GM19463 (cell line): Measurements from ENCODE around the gene PPM1N.

Experiments
- ATAC-seq: cut with Tn5 transposase; IDR thresholded peaks from one replicate; pipeline ENCODE4 v1.9.1; 2021; ENCODE audit warnings: mild to moderate bottlenecking, moderate library complexity; ENCODE audit not compliant: unreplicated experiment

PPM1N gene

GRCh38 chr19:45469945-45470761 is 28.1 kb upstream of the PPM1N start:
- ATAC-seq, result no peak

- no peak for ATAC-seq
Measured at GRCh38 chr19:45470762-45471081, 27.5 kb upstream of the PPM1N start.

- no peak for ATAC-seq
Measured at GRCh38 chr19:45471111-45471930, 26.9 kb upstream of the PPM1N start.

- ATAC-seq, result no peak
Measured at GRCh38 chr19:45471931-45472562, 26.2 kb upstream of the PPM1N start.

- ATAC-seq, result no peak
Measured at GRCh38 chr19:45472563-45473366, 25.5 kb upstream of the PPM1N start.

- ATAC-seq, result no peak
Measured at GRCh38 chr19:45473367-45473681, 24.9 kb upstream of the PPM1N start.

GRCh38 chr19:45473682-45474605 is 24.3 kb upstream of the PPM1N start:
- ATAC-seq, result no peak

- ATAC-seq, result no peak
Measured at GRCh38 chr19:45474606-45475521, 23.4 kb upstream of the PPM1N start.

GRCh38 chr19:45475537-45476291 is 22.5 kb upstream of the PPM1N start:
- no peak for ATAC-seq

GRCh38 chr19:45476304-45476703 is 21.9 kb upstream of the PPM1N start:
- ATAC-seq, result no peak

- ATAC-seq, result no peak
Measured at GRCh38 chr19:45477186-45477585, 21.1 kb upstream of the PPM1N start.

GRCh38 chr19:45477713-45478453 is 20.4 kb upstream of the PPM1N start:
- ATAC-seq, result no peak

- peak; percentile 78 for ATAC-seq
Measured at GRCh38 chr19:45478454-45479238, 19.6 kb upstream of the PPM1N start.

- ATAC-seq, result no peak
Measured at GRCh38 chr19:45483033-45483432, 15.2 kb upstream of the PPM1N start.

- no peak for ATAC-seq
Measured at GRCh38 chr19:45484273-45484945, 13.8 kb upstream of the PPM1N start.
